Tibial artery (tissue), 4 donors: ENCODE measurements around the gene TSEN15.

Experiments
- DNase-seq, 2 donors: peaks; one replicate each; pipeline ENCODE4 v3.0.0-alpha.2; 2019
- H3K27ac ChIP-seq, 2 donors: fragments of 200-600 bp; sonication (generic) in 1 of 2; 1 replicate in 1 of 2; 2 replicates in 1 of 2; pipeline ENCODE4 v1.5.1; 2018 to 2019; ENCODE audit warnings: mild to moderate bottlenecking in 1 of 2
- H3K27me3 ChIP-seq, 2 donors: fragments of 200-600 bp; sonication (generic) in 1 of 2; one replicate each; pipeline versions ENCODE4 v1.5.1 to v1.6.0; 2016 to 2019
- H3K36me3 ChIP-seq, 3 donors: fragments of 200-600 bp; sonication (generic) in 2 of 3; one replicate each; pipeline ENCODE4 v1.5.1; 2016 to 2019; ENCODE audit warnings: mild to moderate bottlenecking in 2 of 3
- H3K4me1 ChIP-seq, 4 donors: fragments of 200-600 bp; sonication (generic) in 2 of 4; 1 replicate in 3 of 4; 2 replicates in 1 of 4; pipeline ENCODE4 v1.5.1; 2016 to 2019
- H3K4me3 ChIP-seq, 2 donors: fragments of 200-600 bp; sonication (generic) in 1 of 2; 1 replicate in 1 of 2; 2 replicates in 1 of 2; pipeline ENCODE4 v1.5.1; 2018 to 2019; ENCODE audit warnings: mild to moderate bottlenecking in 2 of 2
- H3K9me3 ChIP-seq, 3 donors: fragments of 200-600 bp; sonication (generic) in 1 of 3; one replicate each; pipeline ENCODE4 v1.5.1; 2016 to 2019
- CTCF ChIP-seq, 2 experiments: fragments of 200-600 bp in 1 of 2; fragments of 450-650 bp in 1 of 2; IDR thresholded peaks; one replicate each; pipeline ENCODE4 v1.5.1; 2017 to 2019; ENCODE audit warnings: antibody characterized with exemption in 2 of 2, mild to moderate bottlenecking in 1 of 2, moderate library complexity in 1 of 2
- intact Hi-C: fragments of 100-400 bp; cut with DNase I; formaldehyde crosslinking; loops from one replicate; pipeline ENCODE4 v1.15.0; 2023; ENCODE audit warnings: low total_unique reads

Gene TSEN15

GRCh38 chr1:184049836-184050468 is 1.6 kb upstream of the TSEN15 start:
- no peak overlapping the region for H3K4me3 ChIP-seq
- no peak for DNase-seq

GRCh38 chr1:184050636-184051035 is 894 bp upstream of the TSEN15 start:
- no peak for DNase-seq
- peak overlapping the region; percentile 81 to 89 for H3K27ac ChIP-seq
- no peaks in the 10 kb centered on the region for H3K9me3 ChIP-seq
- TF ChIP-seq CTCF (IDR thresholded peaks at IDR 0.05) = no peak
- intact Hi-C loops = no loop called here
- H3K4me3 ChIP-seq = peak overlapping the region; percentile 87 to 96
- H3K36me3 ChIP-seq = peaks cover 0 to 7% (median 6%) of the 10 kb centered on the region in 3 donors
- peaks cover 0 to 22% (median 15%) of the 10 kb centered on the region in 4 donors for H3K4me1 ChIP-seq
- H3K27me3 ChIP-seq = no peaks in the 10 kb centered on the region

More at GRCh38 chr1:184049836-184050468, 1.6 kb upstream of the TSEN15 start:
- no peak for TF ChIP-seq CTCF (IDR thresholded peaks at IDR 0.05)
- Histone ChIP-seq H3K9me3 (no peaks in the 10 kb centered on the region), H3K4me1 (peaks cover 0 to 22% (median 15%) of the 10 kb centered on the region in 4 donors), H3K36me3 (peaks cover 0 to 4% (median 2%) of the 10 kb centered on the region in 3 donors), H3K27ac (peak overlapping the region in 1 of 2 donors; percentile 89), H3K27me3 (no peaks in the 10 kb centered on the region)
- intact Hi-C loops = no loop called here

- intact Hi-C loops = no loop called here
- DNase-seq = no peak
- H3K27ac ChIP-seq = peak overlapping the region; percentile 81 to 89
- H3K36me3 ChIP-seq = peaks cover 0 to 7% (median 6%) of the 10 kb centered on the region in 3 donors
- H3K9me3 ChIP-seq = no peaks in the 10 kb centered on the region
- H3K27me3 ChIP-seq = no peaks in the 10 kb centered on the region
- TF ChIP-seq CTCF (IDR thresholded peaks at IDR 0.05) = no peak
- peaks cover 0 to 22% (median 15%) of the 10 kb centered on the region in 4 donors for H3K4me1 ChIP-seq
- peak overlapping the region; percentile 87 to 96 for H3K4me3 ChIP-seq
These were observed 419 bp upstream of the TSEN15 start for GRCh38 chr1:184051138-184051484.

- no peaks in the 10 kb centered on the region for H3K9me3 ChIP-seq
- no peak for TF ChIP-seq CTCF (IDR thresholded peaks at IDR 0.05)
These were observed 647 bp downstream of the TSEN15 start for GRCh38 chr1:184052194-184052559.

GRCh38 chr1:184052750-184053149 is 1.2 kb downstream of the TSEN15 start:
- Histone ChIP-seq H3K27ac (peak overlapping the region in 1 of 2 donors; percentile 89), H3K9me3 (no peaks in the 10 kb centered on the region), H3K4me1 (peaks cover 0 to 34% (median 19%) of the 10 kb centered on the region in 4 donors), H3K4me3 (peak overlapping the region; percentile 87 to 96), H3K27me3 (no peaks in the 10 kb centered on the region), H3K36me3 (peaks cover 0 to 7% (median 6%) of the 10 kb centered on the region in 3 donors)
- no peak for TF ChIP-seq CTCF (IDR thresholded peaks at IDR 0.05)
- no peak for DNase-seq
- intact Hi-C loops = no loop called here

More at GRCh38 chr1:184052194-184052559, 647 bp downstream of the TSEN15 start:
- DNase-seq = no peak
- peak overlapping the region; percentile 81 to 89 for H3K27ac ChIP-seq
- no peaks in the 10 kb centered on the region for H3K27me3 ChIP-seq
- peaks cover 0 to 28% (median 18%) of the 10 kb centered on the region in 4 donors for H3K4me1 ChIP-seq
- H3K36me3 ChIP-seq = peaks cover 0 to 7% (median 6%) of the 10 kb centered on the region in 3 donors
- H3K4me3 ChIP-seq = peak overlapping the region; percentile 87 to 96
- intact Hi-C loops = no loop called here
